ENCODE results near the gene FIZ1.
A peak's percentile ranks its signal among the peaks of the same experiment; 100 is the strongest.

FIZ1 gene

DNA sequence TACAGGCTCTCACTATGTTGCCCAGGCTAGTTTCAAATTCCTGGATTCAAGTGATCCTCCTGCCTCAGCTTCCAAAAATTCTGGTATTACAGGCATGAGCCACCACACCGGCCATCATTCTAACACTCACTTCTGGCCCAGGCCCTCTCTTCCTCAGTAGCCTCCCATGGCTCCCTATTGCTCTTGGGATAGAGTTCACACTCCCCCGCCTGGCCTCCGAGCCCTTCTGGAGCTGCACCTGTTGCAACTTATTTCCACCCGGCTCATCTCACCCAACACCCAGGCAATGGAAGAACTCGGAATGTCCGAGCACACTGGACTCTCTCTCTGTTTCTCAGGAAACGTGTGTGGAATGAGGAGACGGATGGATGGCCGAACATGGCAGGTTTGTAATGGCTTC lies 45.0 kb downstream of the FIZ1 start:
- TF ChIP-seq ZNF16 (tag by site-specific recombination; IDR thresholded peaks at IDR 0.05; ENCODE audit: low read depth) (peak; percentile 70), GLIS2 (tag by site-specific recombination; IDR thresholded peaks at IDR 0.05) (no peak), ZNF114 (tag by site-specific recombination; IDR thresholded peaks at IDR 0.05) (no peak), SCRT2 (tag by site-specific recombination; IDR thresholded peaks at IDR 0.05) (peak; percentile 62)
- TF ChIP-seq, protein P1, sequence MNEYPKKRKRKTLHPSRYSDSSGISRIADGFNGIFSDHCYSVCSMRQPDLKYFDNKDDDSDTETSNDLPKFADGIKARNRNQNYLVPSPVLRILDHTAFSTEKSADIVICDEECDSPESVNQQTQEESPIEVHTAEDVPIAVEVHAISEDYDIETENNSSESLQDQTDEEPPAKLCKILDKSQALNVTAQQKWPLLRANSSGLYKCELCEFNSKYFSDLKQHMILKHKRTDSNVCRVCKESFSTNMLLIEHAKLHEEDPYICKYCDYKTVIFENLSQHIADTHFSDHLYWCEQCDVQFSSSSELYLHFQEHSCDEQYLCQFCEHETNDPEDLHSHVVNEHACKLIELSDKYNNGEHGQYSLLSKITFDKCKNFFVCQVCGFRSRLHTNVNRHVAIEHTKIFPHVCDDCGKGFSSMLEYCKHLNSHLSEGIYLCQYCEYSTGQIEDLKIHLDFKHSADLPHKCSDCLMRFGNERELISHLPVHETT (tag by site-specific recombination; IDR thresholded peaks at IDR 0.05), result no peak
- Histone ChIP-seq H3K36me3 (ENCODE audit: control insufficient read depth in 2 of 2, insufficient read depth in 1 of 2, low read length in 2 of 2) (no peaks in the 10 kb centered on the region), H3K27ac (ENCODE audit: extremely low read depth, low read depth, low read length) (no peak overlapping the region), H3K4me1 (ENCODE audit: control insufficient read depth, insufficient read depth, low read length) (peaks cover 9% of the 10 kb centered on the region), H3K9me3 (ENCODE audit: control insufficient read depth, insufficient read depth, low read depth, low read length) (no peaks in the 10 kb centered on the region), H3K4me3 (ENCODE audit: low read depth, low read length) (no peak overlapping the region)
- ChIA-PET POLR2A (no interaction called here), CTCF (interaction anchor here (0.5 kb wide), 1 partner anchor 91 kb away, joined by 3 read pairs; no protein-coding TSS in a partner anchor)

DNA sequence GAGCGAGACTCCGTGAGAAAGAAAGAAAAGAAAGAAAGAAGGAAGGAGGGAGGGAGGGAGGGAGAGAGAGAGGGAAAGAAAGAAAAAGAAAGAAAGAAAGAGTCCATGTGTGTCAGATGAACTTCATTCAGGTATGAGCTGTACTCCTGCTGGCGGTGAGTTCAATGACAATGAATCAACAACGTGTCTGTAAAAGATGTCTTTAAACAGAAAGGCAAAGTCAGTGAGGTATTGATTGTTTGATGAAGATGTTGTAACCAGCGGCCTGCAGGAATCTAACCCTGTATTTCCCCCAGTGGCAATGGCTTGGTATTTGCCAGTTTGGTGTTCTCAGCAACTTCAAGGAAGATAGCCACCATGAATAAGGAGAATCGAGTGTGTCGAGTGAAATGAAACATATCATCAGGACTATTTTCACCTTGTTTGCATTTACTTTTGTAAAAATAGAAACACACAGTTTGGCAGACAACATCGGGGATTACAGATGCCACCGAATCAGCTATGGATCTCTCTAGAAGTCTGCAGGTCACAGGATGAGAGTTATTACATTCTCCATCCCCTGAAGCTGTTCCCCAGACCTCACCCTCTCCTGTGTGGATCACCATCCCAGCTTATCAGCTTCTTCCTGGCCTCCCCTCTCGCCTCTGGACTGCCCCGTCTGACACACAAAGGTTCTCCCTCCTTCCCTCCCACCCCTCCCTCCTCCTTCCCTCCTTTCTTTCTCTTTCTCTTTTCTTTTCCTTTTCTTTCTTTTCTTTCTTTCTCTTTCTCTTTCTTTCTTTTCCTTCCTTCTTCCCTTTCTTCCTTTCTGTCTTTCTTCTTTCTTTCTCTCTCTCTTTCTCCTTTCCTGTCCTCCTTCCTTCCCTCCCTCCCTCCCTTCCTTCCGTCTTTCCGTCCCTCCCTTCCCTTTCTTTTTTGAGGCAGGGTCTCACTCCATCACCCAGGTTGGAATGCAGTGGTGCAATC lies 45.8 kb downstream of the FIZ1 start:
- Histone ChIP-seq H3K9me3 (ENCODE audit: control insufficient read depth, insufficient read depth, low read depth, low read length) (no peaks in the 10 kb centered on the region), H3K4me3 (ENCODE audit: low read depth, low read length) (no peak overlapping the region), H3K4me1 (ENCODE audit: control insufficient read depth, insufficient read depth, low read length) (peaks cover 9% of the 10 kb centered on the region), H3K27ac (ENCODE audit: extremely low read depth, low read depth, low read length) (no peak overlapping the region), H3K36me3 (ENCODE audit: control insufficient read depth in 2 of 2, insufficient read depth in 1 of 2, low read length in 2 of 2) (no peaks in the 10 kb centered on the region)
- peak; percentile 67 for TF ChIP-seq ZNF366 (tag by site-specific recombination; conservative IDR thresholded peaks at IDR 0.05)
- no peak for TF ChIP-seq ZSCAN23 (tag by site-specific recombination; IDR thresholded peaks at IDR 0.05)
- peak; percentile 81 for TF ChIP-seq PRDM1 (tag by site-specific recombination; IDR thresholded peaks at IDR 0.05)
- CTCF ChIA-PET, result interaction anchor here (0.5 to 1.5 kb wide), 3 partner anchors 49 to 93 kb away, joined by 3 to 5 read pairs (median 4); no protein-coding TSS in a partner anchor
- POLR2A ChIA-PET, result interaction anchor here (0.6 to 1.2 kb wide), 2 partner anchors 13 to 21 kb away, joined by 3 read pairs; no protein-coding TSS in a partner anchor

DNA sequence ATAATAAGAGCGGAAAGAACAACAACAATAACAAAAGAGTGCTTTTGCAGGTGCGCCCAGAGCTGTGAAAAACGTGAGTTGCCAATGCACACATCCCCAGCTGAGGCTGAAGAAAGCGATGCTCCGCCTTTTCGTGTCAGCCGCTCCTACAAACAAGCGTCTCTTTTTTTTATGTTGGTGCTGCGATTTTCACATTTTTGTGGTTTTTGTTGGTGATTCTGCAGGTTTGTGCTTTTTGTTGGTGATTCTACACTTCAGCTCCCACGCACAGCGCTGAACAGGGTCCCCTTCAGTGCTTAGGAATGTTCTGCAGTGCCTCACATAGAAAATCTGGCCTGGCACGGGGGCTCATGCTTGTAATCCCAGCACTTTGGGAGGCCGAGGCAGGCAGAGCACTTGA lies 46.7 kb downstream of the FIZ1 start:
- CTCF ChIA-PET, result interaction anchor here (0.6 to 1.5 kb wide), 3 partner anchors 36 to 92 kb away, joined by 4 to 5 read pairs (median 4); no protein-coding TSS in a partner anchor
- no peaks in the 10 kb centered on the region for H3K9me3 ChIP-seq (ENCODE audit: control insufficient read depth, insufficient read depth, low read depth, low read length)
- POLR2A ChIA-PET, result interaction anchor here (0.6 to 1.2 kb wide), 5 partner anchors 14 to 762 kb away, joined by 3 to 5 read pairs (median 3); partner anchors contain the start of gene ZSCAN5A
- H3K36me3 ChIP-seq (ENCODE audit: control insufficient read depth in 2 of 2, insufficient read depth in 1 of 2, low read length in 2 of 2), result no peaks in the 10 kb centered on the region
- peaks cover 9% of the 10 kb centered on the region for H3K4me1 ChIP-seq (ENCODE audit: control insufficient read depth, insufficient read depth, low read length)
- no peak overlapping the region for H3K27ac ChIP-seq (ENCODE audit: extremely low read depth, low read depth, low read length)
- TF ChIP-seq, protein P2, sequence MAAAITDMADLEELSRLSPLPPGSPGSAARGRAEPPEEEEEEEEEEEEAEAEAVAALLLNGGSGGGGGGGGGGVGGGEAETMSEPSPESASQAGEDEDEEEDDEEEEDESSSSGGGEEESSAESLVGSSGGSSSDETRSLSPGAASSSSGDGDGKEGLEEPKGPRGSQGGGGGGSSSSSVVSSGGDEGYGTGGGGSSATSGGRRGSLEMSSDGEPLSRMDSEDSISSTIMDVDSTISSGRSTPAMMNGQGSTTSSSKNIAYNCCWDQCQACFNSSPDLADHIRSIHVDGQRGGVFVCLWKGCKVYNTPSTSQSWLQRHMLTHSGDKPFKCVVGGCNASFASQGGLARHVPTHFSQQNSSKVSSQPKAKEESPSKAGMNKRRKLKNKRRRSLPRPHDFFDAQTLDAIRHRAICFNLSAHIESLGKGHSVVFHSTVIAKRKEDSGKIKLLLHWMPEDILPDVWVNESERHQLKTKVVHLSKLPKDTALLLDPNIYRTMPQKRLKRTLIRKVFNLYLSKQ (tag by site-specific recombination; IDR thresholded peaks at IDR 0.05; ENCODE audit: borderline replicate concordance), result no peak
- TF ChIP-seq ZEB2 (tag by site-specific recombination; IDR thresholded peaks at IDR 0.05) (no peak), ZNF571 (tag by site-specific recombination; IDR thresholded peaks at IDR 0.05) (no peak), ZBTB7A (tag by site-specific recombination; IDR thresholded peaks at IDR 0.05; ENCODE audit: low read depth) (no peak), ZNF391 (tag by site-specific recombination; IDR thresholded peaks at IDR 0.05; ENCODE audit: borderline replicate concordance, low read depth) (no peak), ZNF433 (tag by site-specific recombination; IDR thresholded peaks at IDR 0.05; ENCODE audit: low read depth) (no peak)
- TF ChIP-seq, protein P3, sequence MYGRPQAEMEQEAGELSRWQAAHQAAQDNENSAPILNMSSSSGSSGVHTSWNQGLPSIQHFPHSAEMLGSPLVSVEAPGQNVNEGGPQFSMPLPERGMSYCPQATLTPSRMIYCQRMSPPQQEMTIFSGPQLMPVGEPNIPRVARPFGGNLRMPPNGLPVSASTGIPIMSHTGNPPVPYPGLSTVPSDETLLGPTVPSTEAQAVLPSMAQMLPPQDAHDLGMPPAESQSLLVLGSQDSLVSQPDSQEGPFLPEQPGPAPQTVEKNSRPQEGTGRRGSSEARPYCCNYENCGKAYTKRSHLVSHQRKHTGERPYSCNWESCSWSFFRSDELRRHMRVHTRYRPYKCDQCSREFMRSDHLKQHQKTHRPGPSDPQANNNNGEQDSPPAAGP (tag by site-specific recombination; IDR thresholded peaks at IDR 0.05), result no peak
- H3K4me3 ChIP-seq (ENCODE audit: low read depth, low read length), result no peak overlapping the region

Data from HEK293 (cell line).